GM12801 (cell line): Measurements from ENCODE around the gene CCDC184.

Experiments
- TF ChIP-seq, protein P1 (sequence below): IDR thresholded peaks from one replicate; pipeline ENCODE4 v1.5.1; 2011; ENCODE audit warnings: control low read depth; ENCODE audit not compliant: insufficient read length; ENCODE audit errors: extremely low read depth

Gene CCDC184

GRCh38 chr12:48169011-48169410 is 14.4 kb upstream of the CCDC184 start:
- TF ChIP-seq, protein P1, sequence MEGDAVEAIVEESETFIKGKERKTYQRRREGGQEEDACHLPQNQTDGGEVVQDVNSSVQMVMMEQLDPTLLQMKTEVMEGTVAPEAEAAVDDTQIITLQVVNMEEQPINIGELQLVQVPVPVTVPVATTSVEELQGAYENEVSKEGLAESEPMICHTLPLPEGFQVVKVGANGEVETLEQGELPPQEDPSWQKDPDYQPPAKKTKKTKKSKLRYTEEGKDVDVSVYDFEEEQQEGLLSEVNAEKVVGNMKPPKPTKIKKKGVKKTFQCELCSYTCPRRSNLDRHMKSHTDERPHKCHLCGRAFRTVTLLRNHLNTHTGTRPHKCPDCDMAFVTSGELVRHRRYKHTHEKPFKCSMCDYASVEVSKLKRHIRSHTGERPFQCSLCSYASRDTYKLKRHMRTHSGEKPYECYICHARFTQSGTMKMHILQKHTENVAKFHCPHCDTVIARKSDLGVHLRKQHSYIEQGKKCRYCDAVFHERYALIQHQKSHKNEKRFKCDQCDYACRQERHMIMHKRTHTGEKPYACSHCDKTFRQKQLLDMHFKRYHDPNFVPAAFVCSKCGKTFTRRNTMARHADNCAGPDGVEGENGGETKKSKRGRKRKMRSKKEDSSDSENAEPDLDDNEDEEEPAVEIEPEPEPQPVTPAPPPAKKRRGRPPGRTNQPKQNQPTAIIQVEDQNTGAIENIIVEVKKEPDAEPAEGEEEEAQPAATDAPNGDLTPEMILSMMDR = no peak

GRCh38 chr12:48175613-48176416 is 7.6 kb upstream of the CCDC184 start:
- TF ChIP-seq, protein P1 = no peak

GRCh38 chr12:48176417-48176751 is 7.1 kb upstream of the CCDC184 start:
- TF ChIP-seq, protein P1 = no peak

GRCh38 chr12:48177982-48178381 is 5.5 kb upstream of the CCDC184 start:
- TF ChIP-seq, protein P1 = no peak

GRCh38 chr12:48179466-48179865 is 4.0 kb upstream of the CCDC184 start:
- TF ChIP-seq, protein P1 = no peak

DNA sequence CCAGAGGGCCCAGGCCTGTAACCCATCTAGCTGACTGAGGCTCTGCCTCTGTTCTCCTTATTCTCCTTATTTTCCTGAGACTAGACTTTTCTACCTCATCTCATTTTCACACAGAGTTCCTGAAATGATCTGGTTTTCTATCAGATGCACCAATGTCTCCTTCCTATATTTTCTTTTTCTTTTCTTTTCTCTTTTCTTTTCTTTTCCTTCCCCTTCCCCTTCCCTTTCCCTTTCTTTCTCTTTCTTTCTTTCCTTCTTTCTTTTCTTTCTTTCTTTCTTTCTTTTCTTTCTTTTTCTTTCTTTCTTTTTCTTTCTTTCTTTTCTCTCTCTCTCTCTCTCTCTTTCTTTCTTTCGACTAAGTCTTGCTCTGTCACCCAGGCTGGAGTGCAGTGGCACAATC is 3.0 kb upstream of the CCDC184 start:
- TF ChIP-seq, protein P1 = no peak

DNA sequence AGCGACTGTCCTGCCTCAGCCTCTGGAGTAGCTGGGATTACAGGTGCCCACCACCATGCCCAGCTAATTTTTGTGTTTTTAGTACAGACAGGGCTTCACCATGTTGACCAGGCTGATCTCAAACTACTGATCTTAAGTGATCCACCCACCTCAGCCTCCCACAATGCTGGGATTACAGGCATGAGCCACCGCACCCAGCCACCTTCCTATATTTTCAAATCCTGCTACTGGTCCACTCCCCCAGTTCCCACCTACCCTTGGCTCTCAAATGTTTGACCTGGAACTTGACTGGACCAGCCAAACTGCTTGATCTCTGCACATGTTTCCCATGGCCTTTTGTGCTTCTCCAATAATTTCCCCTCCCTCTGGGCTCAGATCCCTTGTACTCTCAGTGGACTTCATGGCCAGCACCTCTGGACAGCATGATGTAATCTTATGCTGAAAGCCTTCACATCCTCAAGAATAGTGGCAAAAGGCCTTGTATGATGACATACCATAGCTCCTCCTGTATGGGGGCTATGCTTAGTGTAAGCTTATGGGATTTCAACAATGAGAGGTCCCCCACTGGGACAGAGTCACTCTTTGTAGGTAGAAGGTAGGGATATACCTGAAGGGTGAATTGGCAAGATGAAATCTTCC is 2.5 kb upstream of the CCDC184 start:
- TF ChIP-seq, protein P1 = no peak
